ENCODE measurements around the gene NFXL1.

NFXL1 gene

GRCh38 chr4:47817275-47817674, 97.1 kb downstream of the NFXL1 start:
- no peaks in the 10 kb centered on the region for H3K9me3 ChIP-seq (ENCODE audit: control insufficient read depth in 1 of 2, low read length in 2 of 2)
- no peak overlapping the region for H3K4me3 ChIP-seq (ENCODE audit: low read depth in 1 of 2, low read length in 2 of 2)
- H3K27ac ChIP-seq (ENCODE audit: low read depth, low read length): no peak overlapping the region
- no peaks in the 10 kb centered on the region for H3K27me3 ChIP-seq (ENCODE audit: control insufficient read depth in 1 of 2, insufficient read depth in 2 of 2, low read length in 2 of 2)
- no peaks in the 10 kb centered on the region for H3K36me3 ChIP-seq (ENCODE audit: control insufficient read depth in 1 of 2, insufficient read depth in 2 of 2, low read length in 2 of 2)
- no peak overlapping the region for H3K9ac ChIP-seq (ENCODE audit: low read depth in 1 of 2, low read length in 2 of 2)
- peaks cover 0 to 3% of the 10 kb centered on the region in 2 donors for H3K4me1 ChIP-seq (ENCODE audit: control insufficient read depth in 1 of 2, insufficient read depth in 2 of 2, low read length in 2 of 2)

- no peaks in the 10 kb centered on the region for H3K27me3 ChIP-seq (ENCODE audit: control insufficient read depth in 1 of 2, insufficient read depth in 2 of 2, low read length in 2 of 2)
- no peak overlapping the region for H3K27ac ChIP-seq (ENCODE audit: low read depth, low read length)
- H3K9ac ChIP-seq (ENCODE audit: low read depth in 1 of 2, low read length in 2 of 2): no peak overlapping the region
- peaks cover 0 to 3% of the 10 kb centered on the region in 2 donors for H3K4me1 ChIP-seq (ENCODE audit: control insufficient read depth in 1 of 2, insufficient read depth in 2 of 2, low read length in 2 of 2)
- no peak overlapping the region for H3K4me3 ChIP-seq (ENCODE audit: low read depth in 1 of 2, low read length in 2 of 2)
- H3K9me3 ChIP-seq (ENCODE audit: control insufficient read depth in 1 of 2, low read length in 2 of 2): no peaks in the 10 kb centered on the region
- no peaks in the 10 kb centered on the region for H3K36me3 ChIP-seq (ENCODE audit: control insufficient read depth in 1 of 2, insufficient read depth in 2 of 2, low read length in 2 of 2)
Observed at GRCh38 chr4:47816748-47817147, 97.6 kb downstream of the NFXL1 start.

GRCh38 chr4:47814618-47815295, 99.6 kb downstream of the NFXL1 start:
- no peaks in the 10 kb centered on the region for H3K4me1 ChIP-seq (ENCODE audit: control insufficient read depth in 1 of 2, insufficient read depth in 2 of 2, low read length in 2 of 2)
- no peak overlapping the region for H3K4me3 ChIP-seq (ENCODE audit: low read depth in 1 of 2, low read length in 2 of 2)
- no peaks in the 10 kb centered on the region for H3K36me3 ChIP-seq (ENCODE audit: control insufficient read depth in 1 of 2, insufficient read depth in 2 of 2, low read length in 2 of 2)
- no peak overlapping the region for H3K27ac ChIP-seq (ENCODE audit: low read depth, low read length)
- H3K9ac ChIP-seq (ENCODE audit: low read depth in 1 of 2, low read length in 2 of 2): no peak overlapping the region
- no peaks in the 10 kb centered on the region for H3K27me3 ChIP-seq (ENCODE audit: control insufficient read depth in 1 of 2, insufficient read depth in 2 of 2, low read length in 2 of 2)
- no peaks in the 10 kb centered on the region for H3K9me3 ChIP-seq (ENCODE audit: control insufficient read depth in 1 of 2, low read length in 2 of 2)

- no peaks in the 10 kb centered on the region for H3K9me3 ChIP-seq (ENCODE audit: control insufficient read depth in 1 of 2, low read length in 2 of 2)
- H3K4me1 ChIP-seq (ENCODE audit: control insufficient read depth in 1 of 2, insufficient read depth in 2 of 2, low read length in 2 of 2): no peaks in the 10 kb centered on the region
- H3K27ac ChIP-seq (ENCODE audit: low read depth, low read length): no peak overlapping the region
- no peaks in the 10 kb centered on the region for H3K36me3 ChIP-seq (ENCODE audit: control insufficient read depth in 1 of 2, insufficient read depth in 2 of 2, low read length in 2 of 2)
- H3K27me3 ChIP-seq (ENCODE audit: control insufficient read depth in 1 of 2, insufficient read depth in 2 of 2, low read length in 2 of 2): no peaks in the 10 kb centered on the region
- H3K9ac ChIP-seq (ENCODE audit: low read depth in 1 of 2, low read length in 2 of 2): no peak overlapping the region
- no peak overlapping the region for H3K4me3 ChIP-seq (ENCODE audit: low read depth in 1 of 2, low read length in 2 of 2)
Observed at GRCh38 chr4:47809654-47810203, 104.7 kb downstream of the NFXL1 start.

- no peak overlapping the region for H3K4me3 ChIP-seq (ENCODE audit: low read depth in 1 of 2, low read length in 2 of 2)
- H3K4me1 ChIP-seq (ENCODE audit: control insufficient read depth in 1 of 2, insufficient read depth in 2 of 2, low read length in 2 of 2): no peaks in the 10 kb centered on the region
- no peaks in the 10 kb centered on the region for H3K27me3 ChIP-seq (ENCODE audit: control insufficient read depth in 1 of 2, insufficient read depth in 2 of 2, low read length in 2 of 2)
- H3K36me3 ChIP-seq (ENCODE audit: control insufficient read depth in 1 of 2, insufficient read depth in 2 of 2, low read length in 2 of 2): no peaks in the 10 kb centered on the region
- no peak overlapping the region for H3K27ac ChIP-seq (ENCODE audit: low read depth, low read length)
- H3K9ac ChIP-seq (ENCODE audit: low read depth in 1 of 2, low read length in 2 of 2): no peak overlapping the region
- no peaks in the 10 kb centered on the region for H3K9me3 ChIP-seq (ENCODE audit: control insufficient read depth in 1 of 2, low read length in 2 of 2)
Observed at GRCh38 chr4:47804598-47804997, 109.8 kb downstream of the NFXL1 start.

GRCh38 chr4:47801481-47802002, 112.8 kb downstream of the NFXL1 start:
- Histone ChIP-seq H3K9ac (ENCODE audit: low read depth in 1 of 2, low read length in 2 of 2) (no peak overlapping the region), H3K9me3 (ENCODE audit: control insufficient read depth in 1 of 2, low read length in 2 of 2) (no peaks in the 10 kb centered on the region), H3K4me1 (ENCODE audit: control insufficient read depth in 1 of 2, insufficient read depth in 2 of 2, low read length in 2 of 2) (no peaks in the 10 kb centered on the region), H3K27ac (ENCODE audit: low read depth, low read length) (no peak overlapping the region), H3K27me3 (ENCODE audit: control insufficient read depth in 1 of 2, insufficient read depth in 2 of 2, low read length in 2 of 2) (no peaks in the 10 kb centered on the region), H3K4me3 (ENCODE audit: low read depth in 1 of 2, low read length in 2 of 2) (no peak overlapping the region), H3K36me3 (ENCODE audit: control insufficient read depth in 1 of 2, insufficient read depth in 2 of 2, low read length in 2 of 2) (no peaks in the 10 kb centered on the region)

GRCh38 chr4:47798165-47798564, 116.2 kb downstream of the NFXL1 start:
- Histone ChIP-seq H3K36me3 (ENCODE audit: control insufficient read depth in 1 of 2, insufficient read depth in 2 of 2, low read length in 2 of 2) (no peaks in the 10 kb centered on the region), H3K27me3 (ENCODE audit: control insufficient read depth in 1 of 2, insufficient read depth in 2 of 2, low read length in 2 of 2) (no peaks in the 10 kb centered on the region), H3K27ac (ENCODE audit: low read depth, low read length) (no peak overlapping the region), H3K4me1 (ENCODE audit: control insufficient read depth in 1 of 2, insufficient read depth in 2 of 2, low read length in 2 of 2) (no peaks in the 10 kb centered on the region), H3K9ac (ENCODE audit: low read depth in 1 of 2, low read length in 2 of 2) (no peak overlapping the region), H3K9me3 (ENCODE audit: control insufficient read depth in 1 of 2, low read length in 2 of 2) (no peaks in the 10 kb centered on the region), H3K4me3 (ENCODE audit: low read depth in 1 of 2, low read length in 2 of 2) (no peak overlapping the region)

Measured in duodenal mucosa (tissue), 2 donors.